GM19455 (cell line): Measurements from ENCODE around the gene FBXW5.

Experiments
- ATAC-seq: cut with Tn5 transposase; IDR thresholded peaks from one replicate; pipeline ENCODE4 v1.9.1; 2021; ENCODE audit not compliant: unreplicated experiment

Gene FBXW5

DNA sequence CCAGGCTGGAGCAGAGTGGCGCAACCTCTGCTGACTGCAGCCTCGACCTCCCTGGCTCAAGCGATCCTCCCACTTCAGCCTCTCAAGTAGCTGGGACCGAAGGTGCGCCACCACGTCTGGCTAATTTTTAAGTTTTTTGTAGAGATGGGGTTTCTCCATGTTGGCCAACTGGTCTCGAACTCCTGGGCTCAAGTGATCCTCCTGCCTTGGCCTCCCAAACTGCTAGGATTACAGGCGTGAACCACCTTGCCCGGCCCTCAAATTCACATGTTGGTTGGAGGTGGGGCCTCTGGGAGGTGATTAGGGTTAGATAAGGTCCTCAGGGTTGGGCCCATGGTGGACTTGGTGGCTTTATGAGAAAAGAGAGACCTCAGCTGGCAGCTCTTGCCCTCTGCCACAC, 17.6 kb upstream of the FBXW5 start:
- ATAC-seq: no peak

- no peak for ATAC-seq
Observed at GRCh38 chr9:136961279-136962065, 16.9 kb upstream of the FBXW5 start.

GRCh38 chr9:136960938-136961275, 16.4 kb upstream of the FBXW5 start:
- no peak for ATAC-seq

DNA sequence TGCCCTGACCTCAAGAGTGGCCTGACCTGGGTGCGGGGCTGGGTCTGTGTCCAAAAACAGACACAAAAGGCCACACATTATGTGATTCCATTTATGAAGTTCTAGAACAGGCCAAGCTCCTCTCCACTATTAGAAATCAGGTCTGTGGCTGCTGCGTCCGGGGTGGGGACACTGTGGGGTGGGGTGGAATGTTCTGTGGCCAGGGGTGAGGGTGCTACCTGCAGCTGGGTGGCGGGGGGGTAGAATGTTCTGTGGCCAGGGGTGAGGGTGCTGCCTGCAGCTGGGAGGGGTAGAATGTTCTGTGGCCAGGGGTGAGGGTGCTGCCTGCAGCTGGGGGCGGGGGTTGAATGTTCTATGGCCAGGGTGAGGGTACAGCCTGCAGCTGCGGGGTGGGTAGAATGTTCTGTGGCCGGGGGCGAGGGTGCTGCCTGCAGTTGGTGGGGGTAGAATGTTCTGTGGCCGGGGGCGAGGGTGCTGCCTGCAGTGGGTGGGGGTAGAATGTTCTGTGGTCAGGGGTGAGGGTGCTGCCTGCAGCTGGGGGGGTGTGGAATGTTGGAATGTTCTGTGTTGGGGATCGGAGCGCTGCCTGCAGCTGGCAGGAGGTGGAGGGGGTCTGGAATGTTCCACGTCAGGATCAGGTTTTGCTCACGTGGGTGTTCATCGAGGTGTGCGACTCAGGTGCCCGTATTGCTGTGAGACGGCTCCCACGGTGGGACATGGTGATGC, 15.8 kb upstream of the FBXW5 start:
- no peak for ATAC-seq

DNA sequence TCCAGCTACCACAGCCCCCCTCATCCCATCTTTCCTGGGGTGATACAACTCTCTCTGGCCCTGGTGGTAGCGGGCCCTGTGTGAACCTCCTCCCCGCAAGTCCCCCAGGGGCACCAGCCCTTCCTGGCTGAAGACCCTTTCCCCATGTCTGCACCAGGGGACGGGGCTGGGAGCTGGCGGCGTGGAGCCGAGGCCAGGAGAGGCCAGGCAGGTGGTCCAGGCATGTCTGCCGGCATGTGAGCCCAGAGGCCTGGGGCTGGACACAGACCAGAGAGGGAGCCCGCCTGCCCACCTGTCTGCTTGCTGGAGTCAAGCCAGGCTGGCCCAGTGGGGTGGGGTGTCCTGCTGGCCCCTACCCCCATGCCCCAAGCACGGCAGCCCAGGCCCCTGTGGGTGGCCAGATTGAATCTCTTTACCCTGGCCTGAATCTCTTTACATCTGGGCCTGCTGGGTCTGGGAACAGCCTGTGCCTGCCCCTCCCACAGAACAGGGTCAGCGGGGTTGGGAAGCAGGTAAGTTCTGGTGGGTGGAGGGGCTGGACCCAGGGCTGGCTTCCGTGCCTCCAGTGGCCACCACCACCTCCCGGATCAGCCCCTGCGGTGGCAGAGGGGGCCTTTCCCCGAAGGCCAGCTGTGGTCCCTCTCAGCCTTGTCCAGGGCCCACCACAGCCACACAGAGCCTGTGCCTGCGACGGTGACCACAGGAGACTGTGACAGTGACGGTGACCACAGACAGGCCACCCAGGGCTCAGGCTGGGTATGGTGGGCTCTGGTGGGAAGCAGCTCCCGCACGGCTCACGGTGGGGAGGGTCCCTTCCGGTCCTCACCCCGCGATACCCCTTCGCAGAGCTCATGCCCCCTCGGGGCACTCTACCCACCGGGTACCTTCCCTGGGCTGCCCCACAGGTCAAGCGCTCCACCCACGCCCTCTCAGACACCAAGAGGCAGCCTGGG, 14.6 kb upstream of the FBXW5 start:
- no peak for ATAC-seq

DNA sequence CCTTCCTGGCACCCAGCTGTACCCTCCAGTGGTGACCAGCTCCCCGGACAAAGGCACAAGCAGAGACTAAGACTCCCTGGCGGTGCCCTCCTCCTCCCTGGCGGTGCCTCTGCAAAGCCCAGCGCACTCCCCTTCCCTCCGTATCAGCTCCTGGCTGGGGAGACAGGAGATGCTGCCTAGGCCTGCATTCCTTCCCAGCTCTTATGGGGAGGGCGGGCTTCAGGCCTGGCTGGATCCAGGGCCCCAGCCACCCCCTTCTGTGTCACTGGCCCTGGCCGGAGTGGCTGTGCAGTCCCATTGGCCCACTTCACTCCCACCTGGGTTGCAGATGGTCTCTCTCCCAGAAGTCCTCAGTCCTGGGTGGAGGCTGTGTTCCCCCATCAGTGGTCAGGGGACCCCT, 13.9 kb upstream of the FBXW5 start:
- ATAC-seq: no peak

GRCh38 chr9:136957901-136958300, 13.4 kb upstream of the FBXW5 start:
- ATAC-seq: no peak

- ATAC-seq: no peak
Observed at GRCh38 chr9:136957461-136957860, 12.9 kb upstream of the FBXW5 start.

- ATAC-seq: no peak
Observed at GRCh38 chr9:136956604-136957003, 12.1 kb upstream of the FBXW5 start.

DNA sequence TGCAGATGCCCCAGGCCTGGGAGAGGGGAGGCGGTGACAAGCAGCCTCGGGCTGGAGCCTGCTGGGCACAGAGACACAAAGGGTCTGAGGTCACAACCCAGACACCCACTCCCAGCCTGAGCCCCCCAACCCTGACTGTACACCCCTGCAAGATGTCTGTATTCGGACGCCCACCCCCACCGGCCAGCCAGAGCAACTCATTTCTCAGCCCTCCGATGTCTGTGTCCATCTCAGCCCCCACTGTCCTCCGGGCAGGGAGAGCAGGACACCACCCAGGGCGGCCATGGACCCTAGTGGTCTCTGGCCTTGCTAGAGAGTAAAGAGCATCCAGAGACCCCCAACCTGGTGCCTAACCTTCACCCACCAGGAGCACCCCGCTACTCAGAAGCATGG, 11.4 kb upstream of the FBXW5 start:
- no peak for ATAC-seq

GRCh38 chr9:136955202-136955942, 10.8 kb upstream of the FBXW5 start:
- no peak for ATAC-seq

GRCh38 chr9:136954270-136955083, 9.9 kb upstream of the FBXW5 start:
- ATAC-seq: no peak

GRCh38 chr9:136953771-136954269, 9.3 kb upstream of the FBXW5 start:
- no peak for ATAC-seq

DNA sequence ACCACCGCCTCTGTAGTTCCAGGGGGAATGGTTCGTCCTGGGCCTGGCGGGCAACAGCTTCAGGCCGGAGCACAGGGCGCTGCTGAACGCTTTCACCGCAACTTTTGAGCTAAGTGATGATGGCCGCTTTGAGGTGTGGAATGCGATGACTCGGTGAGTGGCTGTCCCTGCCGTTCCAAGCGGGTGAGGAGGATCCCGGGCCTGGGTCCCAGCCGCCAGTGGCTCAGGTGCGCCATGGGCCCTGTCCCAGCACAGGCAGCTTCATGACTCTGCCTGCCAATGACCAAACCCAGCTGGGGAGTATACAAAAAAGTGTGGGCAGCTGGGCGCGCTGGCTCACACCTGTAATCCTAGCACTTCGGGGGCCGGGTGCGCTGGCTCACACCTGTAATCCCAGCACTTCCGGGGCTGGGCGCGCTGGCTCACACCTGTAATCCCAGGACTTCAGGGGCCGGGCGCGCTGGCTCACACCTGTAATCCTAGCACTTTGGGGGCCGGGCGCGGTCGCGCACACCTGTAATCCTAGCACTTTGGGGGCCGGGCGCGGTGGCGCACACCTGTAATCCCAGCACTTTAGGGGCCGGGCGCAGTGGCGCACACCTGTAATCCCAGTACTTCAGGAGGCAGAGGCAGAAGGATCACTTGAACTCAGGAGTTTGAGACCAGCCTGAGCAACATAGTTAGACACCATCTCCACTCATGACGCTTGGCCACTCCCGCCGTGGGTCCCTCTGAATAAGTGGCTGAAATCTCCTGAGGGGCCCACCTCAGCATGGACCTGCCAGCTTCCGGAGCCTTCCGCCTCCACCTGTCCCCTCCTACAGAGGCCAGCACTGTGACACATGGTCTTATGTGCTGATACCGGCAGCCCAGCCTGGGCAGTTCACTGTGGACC, 8.6 kb upstream of the FBXW5 start:
- ATAC-seq: no peak

DNA sequence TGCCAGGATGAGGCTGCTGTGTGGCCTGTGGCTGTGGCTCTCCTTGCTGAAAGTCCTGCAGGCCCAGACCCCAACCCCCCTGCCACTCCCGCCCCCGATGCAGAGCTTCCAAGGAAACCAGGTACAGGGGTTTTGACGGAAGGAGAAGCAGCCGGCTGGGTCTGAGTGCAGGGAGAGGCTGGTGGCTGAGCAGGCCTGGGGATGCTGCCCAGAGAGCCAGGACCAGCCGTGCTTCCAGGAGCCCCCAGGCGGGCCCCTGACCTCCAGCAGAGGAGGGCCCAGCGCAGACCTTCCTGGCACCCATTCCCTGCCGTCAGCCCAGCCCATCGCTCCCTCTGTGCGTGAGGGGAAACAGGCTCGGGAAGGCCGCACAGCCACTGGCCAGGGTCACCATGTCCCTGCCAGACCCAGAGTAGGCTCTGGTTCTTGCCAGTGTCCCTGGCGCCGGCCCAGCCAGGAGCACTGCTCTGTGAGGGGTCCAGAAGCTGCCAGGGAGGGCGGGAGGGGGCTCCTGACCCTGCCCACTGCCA, 7.8 kb upstream of the FBXW5 start:
- no peak for ATAC-seq

DNA sequence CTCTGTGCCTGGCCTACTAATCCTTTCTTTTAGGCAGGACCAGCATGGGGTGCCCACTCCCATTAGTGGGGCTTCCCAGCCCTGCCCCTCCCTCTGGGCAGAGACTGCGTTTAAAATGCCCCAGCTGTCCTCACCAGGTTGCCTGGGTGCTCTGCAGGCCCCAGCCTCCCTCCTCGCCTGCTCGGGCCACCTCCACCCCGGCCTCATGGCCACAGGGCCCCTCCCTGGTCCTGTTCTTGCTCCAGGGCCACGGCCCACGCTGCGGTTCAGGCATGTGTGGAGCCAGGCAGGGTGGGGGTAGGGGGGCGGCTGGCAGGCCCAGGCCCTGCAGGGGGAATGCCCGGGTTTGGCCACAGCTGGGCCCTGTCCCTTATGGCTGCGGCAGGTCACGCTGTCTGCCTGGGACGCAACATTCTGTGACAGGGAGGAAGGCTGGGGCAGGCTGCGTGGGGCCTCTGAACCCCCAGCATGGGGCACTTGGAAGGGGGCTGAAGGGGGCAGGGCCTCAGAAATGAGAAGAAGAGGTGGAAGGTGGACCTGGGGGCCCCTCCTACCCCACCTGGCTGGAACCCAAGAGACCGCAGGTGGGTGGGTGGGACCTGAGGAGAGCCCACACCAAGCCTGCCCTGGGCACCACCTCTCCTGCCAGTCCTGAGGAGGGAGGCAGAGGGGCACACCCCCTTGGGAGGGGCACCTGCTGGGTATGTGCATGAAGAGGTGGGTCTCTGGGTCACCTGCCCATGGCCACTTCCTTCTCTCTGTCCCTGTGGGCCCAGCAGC, 7.2 kb upstream of the FBXW5 start, which contains the start of gene LCN12:
TSS of gene LCN12 (plus strand) at position 733 of the 780 bp plus-strand sequence. CDS start 55 bp downstream, outside the sequence.
- ATAC-seq: no peak

GRCh38 chr9:136950656-136951276, 6.2 kb upstream of the FBXW5 start:
- ATAC-seq: no peak
